Pancreas (tissue), 10 donors: ENCODE measurements around the gene IL1RAPL2. TPM values are rescaled to one million over a fixed set of nuclear protein-coding genes. Genes with fewer than 3 reads are reported as not detected.
"Not testable (repeated sequence)": the region's sequence is repeated elsewhere in the genome, so short reads cannot be mapped to it uniquely, and the experiment has no call there.

Source experiments
- ATAC-seq, 4 donors: fragments of 200-7000 bp; cut with Tn5 transposase; one replicate each; pipeline versions ENCODE4 v1.8.0 to v1.9.1; 2020; ENCODE audit warnings: mild to moderate bottlenecking in 4 of 4, moderate library complexity in 4 of 4
- DNase-seq, 6 donors: peaks; one replicate each; pipeline ENCODE4 v3.0.0-alpha.2; 2020
- FAIRE-seq: peaks from 2 replicates; lab custom pipeline; 2012; peaks lifted over from hg19 to GRCh38; lab: Jason Lieb, UNC
- H3K27ac ChIP-seq, 4 donors: fragments of 200-600 bp; sonication (generic); 1 replicate in 3 of 4; 2 replicates in 1 of 4; pipeline versions ENCODE4 v1.5.0 to v1.8.0; 2020
- H3K27me3 ChIP-seq, 4 donors: fragments of 200-600 bp; one replicate each; pipeline ENCODE4 v1.8.0; 2021
- H3K36me3 ChIP-seq, 3 donors: fragments of 200-600 bp; sonication (generic) in 1 of 3; one replicate each; pipeline versions ENCODE4 v1.5.0 to v1.8.0; 2020 to 2021
- H3K4me1 ChIP-seq, 3 donors: fragments of 200-600 bp; one replicate each; pipeline ENCODE4 v1.8.0; 2021
- H3K4me3 ChIP-seq, 4 donors: fragments of 200-600 bp; sonication (generic) in 2 of 4; one replicate each; pipeline versions ENCODE4 v1.5.0 to v1.8.0; 2020 to 2021
- H3K9me3 ChIP-seq, 4 donors: fragments of 200-600 bp; one replicate each; pipeline ENCODE4 v1.8.0; 2021
- WGBS, 2 donors: extraction: QIAGEN DNeasy Blood & Tissue Kit; methylation state at CpG; one replicate each; pipeline ENCODE4 v1.1.7; 2013; 5-methylcytosine and 5-hydroxymethylcytosine counted together
- intact Hi-C, 3 donors: fragments of 100-400 bp; cut with DNase I; formaldehyde crosslinking; loops; one replicate each; pipeline versions ENCODE4 v1.11.1 to v1.14.2; 2022
- polyA plus RNA-seq, 2 donors: library from polyadenylated mRNA; stranded (reverse); fragments of 200-250 nt; gene quantifications; one replicate each; pipeline ENCODE4 v1.2.3, GENCODE V29; 2013
- total RNA-seq, 6 donors: library from RNA; stranded (reverse); fragmentation: NEBNext Ultra II Directional in 4 of 6; extraction: Animal tissue kit (Norgen Biotek cat#: 25700) in 4 of 6; gene quantifications; one replicate each; pipeline versions ENCODE4 v1.2.1 to v1.2.4, GENCODE V29; 2021 to 2023
- TF ChIP-seq, protein P1 (sequence below), 4 donors: fragments of 200-600 bp; sonication (generic) in 3 of 4; IDR thresholded peaks; one replicate each; pipeline versions ENCODE4 v1.5.0 to v1.8.0; 2021; ENCODE audit warnings: antibody characterized with exemption in 4 of 4
- donor health status: healthy with polysubstance abuse.
- donor health status: DM: no; HTN: no; CAD: no; lungs with moderate emphysema.
- donor health status: DM: no; HTN: no; CAD: no.
- donor health status: control.
- donor health status: control.
- donor health status: Bipolar disorder and iron deficiency.
- donor health status: DM: yes; HTN: yes; CAD: no.
- donor health status: DM: no; HTN: no; CAD: no.
- donor health status: DM: no; HTN: no; CAD: no.
- donor health status: DM: yes; HTN: yes; CAD: no.

The IL1RAPL2 gene
- total and polyA plus RNA-seq, 8 donors = 0.09 TPM; not detected in 7

- Histone ChIP-seq H3K36me3 (no peaks in the 10 kb centered on the region), H3K4me1 (no peaks in the 10 kb centered on the region), H3K4me3 (no peak overlapping the region), H3K27me3 (peaks cover 0 to 13% (median 0%) of the 10 kb centered on the region in 4 donors), H3K27ac (no peak overlapping the region), H3K9me3 (no peaks in the 10 kb centered on the region)
- ATAC-seq = no peak
- TF ChIP-seq, protein P1, sequence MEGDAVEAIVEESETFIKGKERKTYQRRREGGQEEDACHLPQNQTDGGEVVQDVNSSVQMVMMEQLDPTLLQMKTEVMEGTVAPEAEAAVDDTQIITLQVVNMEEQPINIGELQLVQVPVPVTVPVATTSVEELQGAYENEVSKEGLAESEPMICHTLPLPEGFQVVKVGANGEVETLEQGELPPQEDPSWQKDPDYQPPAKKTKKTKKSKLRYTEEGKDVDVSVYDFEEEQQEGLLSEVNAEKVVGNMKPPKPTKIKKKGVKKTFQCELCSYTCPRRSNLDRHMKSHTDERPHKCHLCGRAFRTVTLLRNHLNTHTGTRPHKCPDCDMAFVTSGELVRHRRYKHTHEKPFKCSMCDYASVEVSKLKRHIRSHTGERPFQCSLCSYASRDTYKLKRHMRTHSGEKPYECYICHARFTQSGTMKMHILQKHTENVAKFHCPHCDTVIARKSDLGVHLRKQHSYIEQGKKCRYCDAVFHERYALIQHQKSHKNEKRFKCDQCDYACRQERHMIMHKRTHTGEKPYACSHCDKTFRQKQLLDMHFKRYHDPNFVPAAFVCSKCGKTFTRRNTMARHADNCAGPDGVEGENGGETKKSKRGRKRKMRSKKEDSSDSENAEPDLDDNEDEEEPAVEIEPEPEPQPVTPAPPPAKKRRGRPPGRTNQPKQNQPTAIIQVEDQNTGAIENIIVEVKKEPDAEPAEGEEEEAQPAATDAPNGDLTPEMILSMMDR (IDR thresholded peaks at IDR 0.05) = no peak
- no peak for DNase-seq
- intact Hi-C loops = no loop called here
- WGBS, 2 donors = 48 to 51% methylated on average over 3 of the region's 3 CpGs
- FAIRE-seq = no peak
Observed at GRCh38 chrX:105221374-105221773, 655.4 kb downstream of the IL1RAPL2 start.

DNA sequence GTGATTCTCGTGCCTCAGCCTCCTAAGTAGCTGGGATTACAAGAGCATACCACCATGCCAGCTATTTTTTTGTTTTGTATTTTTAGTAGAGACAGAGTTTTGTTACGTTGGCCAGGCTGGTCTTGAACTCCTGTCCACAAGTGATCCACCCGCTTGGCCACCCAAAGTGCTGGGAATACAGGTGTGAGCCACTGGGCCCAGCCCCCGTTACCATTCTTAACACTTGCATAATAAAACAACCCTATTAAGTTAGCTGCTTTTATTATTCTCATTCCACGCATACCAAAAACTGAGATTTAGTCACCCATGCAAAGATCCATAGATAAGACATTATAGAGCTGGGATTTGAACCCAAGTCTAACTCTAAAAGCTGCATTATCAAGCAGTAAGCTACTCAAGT is 660.5 kb downstream of the IL1RAPL2 start:
- H3K27ac ChIP-seq = no peak overlapping the region
- ATAC-seq (no peak), FAIRE-seq (no peak), DNase-seq (no peak)
- H3K36me3 ChIP-seq = no peaks in the 10 kb centered on the region
- 61 to 72% methylated on average over 5 of the region's 5 CpGs for WGBS, 2 donors
- H3K9me3 ChIP-seq = no peaks in the 10 kb centered on the region
- intact Hi-C loops = no loop called here
- TF ChIP-seq, protein P1 (IDR thresholded peaks at IDR 0.05) = no peak
- H3K4me1 ChIP-seq = no peaks in the 10 kb centered on the region
- H3K27me3 ChIP-seq = peaks cover 0 to 13% (median 0%) of the 10 kb centered on the region in 4 donors
- no peak overlapping the region for H3K4me3 ChIP-seq

GRCh38 chrX:105228602-105229001 is 662.6 kb downstream of the IL1RAPL2 start:
- H3K27me3 ChIP-seq = no peaks in the 10 kb centered on the region
- 66 to 67% methylated on average over 2 of the region's 2 CpGs for WGBS, 2 donors
- no peaks in the 10 kb centered on the region for H3K36me3 ChIP-seq
- no peak overlapping the region for H3K27ac ChIP-seq
- no peak overlapping the region for H3K4me3 ChIP-seq
- H3K4me1 ChIP-seq = no peaks in the 10 kb centered on the region
- no peak for DNase-seq
- no peaks in the 10 kb centered on the region for H3K9me3 ChIP-seq
- intact Hi-C loops = no loop called here
- no peak for ATAC-seq
- FAIRE-seq = no peak
- TF ChIP-seq, protein P1 (IDR thresholded peaks at IDR 0.05) = no peak

DNA sequence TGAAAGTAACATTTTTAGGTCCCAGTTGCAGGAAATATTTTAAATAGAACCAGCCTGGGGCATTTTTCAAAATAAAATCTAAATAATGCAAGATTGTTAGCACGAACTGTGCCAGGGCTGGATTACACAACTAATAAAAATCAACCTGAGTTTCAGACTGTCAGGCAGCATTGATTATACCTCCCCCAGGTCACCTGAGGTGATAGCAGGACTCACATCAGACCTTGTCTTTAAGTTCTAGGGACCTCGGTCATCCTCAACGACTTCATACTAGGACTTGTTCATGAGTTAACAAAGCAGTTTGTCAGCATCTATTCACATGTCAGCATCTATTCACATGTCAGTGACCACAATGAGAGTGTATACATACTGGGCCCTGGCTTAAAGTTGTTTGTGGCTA is 663.1 kb downstream of the IL1RAPL2 start:
- H3K9me3 ChIP-seq = no peaks in the 10 kb centered on the region
- no peak for DNase-seq
- intact Hi-C loops = no loop called here
- WGBS, 2 donors = 20 to 41% methylated on average over 3 of the region's 3 CpGs
- no peak for FAIRE-seq
- no peaks in the 10 kb centered on the region for H3K4me1 ChIP-seq
- H3K36me3 ChIP-seq = no peaks in the 10 kb centered on the region
- no peak overlapping the region for H3K27ac ChIP-seq
- no peak overlapping the region for H3K4me3 ChIP-seq
- TF ChIP-seq, protein P1 (IDR thresholded peaks at IDR 0.05) = no peak
- no peak for ATAC-seq
- H3K27me3 ChIP-seq = no peaks in the 10 kb centered on the region

DNA sequence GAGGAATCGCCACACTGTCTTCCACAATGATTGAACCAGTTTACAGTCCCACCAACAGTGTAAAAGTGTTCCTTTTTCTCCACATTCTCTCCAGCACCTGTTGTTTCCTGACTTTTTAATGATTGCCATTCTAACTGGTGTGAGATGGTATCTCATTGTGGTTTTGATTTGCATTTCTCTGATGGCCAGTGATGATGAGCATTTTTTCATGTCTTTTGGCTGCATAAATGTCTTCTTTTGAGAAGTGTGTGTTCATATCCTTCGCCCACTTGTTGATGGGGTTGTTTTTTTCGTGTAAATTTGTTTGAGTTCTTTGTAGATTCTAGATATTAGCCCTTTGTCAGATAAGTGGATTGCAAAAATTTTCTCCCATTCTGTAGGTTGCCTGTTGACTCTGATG is 671.4 kb downstream of the IL1RAPL2 start:
- H3K36me3 ChIP-seq, ATAC-seq, H3K9me3 ChIP-seq, DNase-seq, intact Hi-C loops, FAIRE-seq, H3K27me3 ChIP-seq, H3K4me3 ChIP-seq, H3K27ac ChIP-seq, H3K4me1 ChIP-seq: not testable (repeated sequence)
- 52 to 74% methylated on average over 3 of the region's 3 CpGs for WGBS, 2 donors
